D721Med (cell line): Measurements from ENCODE around the gene PCCB.
"Not testable (repeated sequence)": the region's sequence is repeated elsewhere in the genome, so short reads cannot be mapped to it uniquely, and the experiment has no call there.

Source experiments
- DNase-seq: peaks from one replicate; pipeline ENCODE4 v3.0.0; 2011; ENCODE audit warnings: low spot score; ENCODE audit not compliant: insufficient read length
- FAIRE-seq: peaks from 2 replicates; lab custom pipeline; 2011; peaks lifted over from hg19 to GRCh38; lab: Jason Lieb, UNC
- TF ChIP-seq, protein P1 (sequence below): IDR thresholded peaks from 2 replicates; pipeline ENCODE4 v1.5.1; 2012; ENCODE audit warnings: mild to moderate bottlenecking, control low read depth; ENCODE audit not compliant: insufficient read depth; ENCODE audit errors: missing control alignments

PCCB gene

DNA sequence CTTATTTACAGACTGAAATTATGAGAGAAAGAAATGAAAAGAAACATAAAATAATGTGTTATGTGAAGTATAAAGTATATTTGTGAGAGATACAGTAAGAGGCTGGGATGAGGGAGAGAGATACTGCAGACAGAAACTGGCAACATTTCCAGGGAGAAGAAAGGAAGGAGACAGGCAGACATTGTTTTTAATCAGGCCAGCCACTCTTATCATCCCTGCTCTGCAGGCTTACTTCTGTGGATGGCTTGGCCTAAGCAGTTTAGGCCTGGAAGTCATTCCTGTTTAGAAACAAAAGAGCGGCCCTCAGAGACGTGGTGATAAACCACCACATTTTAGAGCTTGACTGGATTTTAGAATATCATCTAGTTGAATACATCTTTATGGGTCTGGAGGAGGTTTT lies 12.4 kb downstream of the PCCB start:
- DNase-seq: no peak
- FAIRE-seq: no peak
- TF ChIP-seq, protein P1, sequence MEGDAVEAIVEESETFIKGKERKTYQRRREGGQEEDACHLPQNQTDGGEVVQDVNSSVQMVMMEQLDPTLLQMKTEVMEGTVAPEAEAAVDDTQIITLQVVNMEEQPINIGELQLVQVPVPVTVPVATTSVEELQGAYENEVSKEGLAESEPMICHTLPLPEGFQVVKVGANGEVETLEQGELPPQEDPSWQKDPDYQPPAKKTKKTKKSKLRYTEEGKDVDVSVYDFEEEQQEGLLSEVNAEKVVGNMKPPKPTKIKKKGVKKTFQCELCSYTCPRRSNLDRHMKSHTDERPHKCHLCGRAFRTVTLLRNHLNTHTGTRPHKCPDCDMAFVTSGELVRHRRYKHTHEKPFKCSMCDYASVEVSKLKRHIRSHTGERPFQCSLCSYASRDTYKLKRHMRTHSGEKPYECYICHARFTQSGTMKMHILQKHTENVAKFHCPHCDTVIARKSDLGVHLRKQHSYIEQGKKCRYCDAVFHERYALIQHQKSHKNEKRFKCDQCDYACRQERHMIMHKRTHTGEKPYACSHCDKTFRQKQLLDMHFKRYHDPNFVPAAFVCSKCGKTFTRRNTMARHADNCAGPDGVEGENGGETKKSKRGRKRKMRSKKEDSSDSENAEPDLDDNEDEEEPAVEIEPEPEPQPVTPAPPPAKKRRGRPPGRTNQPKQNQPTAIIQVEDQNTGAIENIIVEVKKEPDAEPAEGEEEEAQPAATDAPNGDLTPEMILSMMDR: no peak

DNA sequence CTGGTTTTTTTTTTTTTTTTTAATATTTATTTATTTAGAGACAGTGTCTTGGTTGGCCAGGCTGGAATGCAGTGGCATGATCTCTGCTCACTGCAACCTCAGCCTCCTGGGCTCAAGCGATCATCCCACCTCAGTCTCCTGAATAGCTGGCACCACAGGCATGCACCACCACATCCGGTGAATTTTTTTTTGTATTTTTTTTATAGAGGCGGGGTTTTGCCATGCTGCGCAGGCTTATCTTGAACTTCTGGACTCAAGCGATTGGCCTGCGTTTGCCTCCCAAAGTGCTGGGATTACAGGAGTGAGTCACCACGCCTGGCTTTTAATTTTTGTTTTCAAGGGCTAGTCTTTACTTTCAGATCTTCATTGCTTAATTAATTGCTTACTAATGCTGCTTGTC lies 13.1 kb downstream of the PCCB start:
- DNase-seq: no peak
- no peak for FAIRE-seq
- TF ChIP-seq, protein P1: no peak

DNA sequence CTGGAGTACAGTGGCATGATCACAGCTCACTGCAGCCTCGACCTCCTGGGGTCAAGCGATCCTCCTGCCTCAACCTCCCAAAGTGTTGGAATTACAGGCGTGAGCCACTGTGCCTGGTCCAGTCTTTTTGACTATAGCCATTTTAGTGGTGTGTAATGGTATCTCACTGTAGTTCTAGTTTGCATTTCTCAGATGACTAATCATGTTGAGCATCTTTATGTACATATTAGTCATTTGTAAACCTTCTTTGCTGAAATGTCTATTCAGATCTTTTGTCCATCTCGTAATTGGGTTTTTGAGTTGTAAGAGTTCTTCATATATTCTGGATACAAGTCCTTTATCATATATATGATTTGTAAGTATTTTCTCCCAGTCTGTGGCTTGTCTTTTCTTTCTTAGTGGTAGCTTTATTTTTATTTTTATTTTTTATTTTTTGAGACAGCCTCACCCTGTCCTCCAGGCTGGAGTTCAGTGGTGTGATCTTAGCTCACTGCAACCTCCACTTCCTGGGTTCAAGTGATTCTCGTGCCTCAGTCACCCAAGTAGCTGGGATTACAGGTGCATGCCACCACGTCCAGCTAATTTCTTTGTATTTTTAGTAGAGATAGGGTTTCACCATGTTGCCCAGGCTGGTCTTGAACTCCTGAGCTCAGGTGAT lies 16.5 kb downstream of the PCCB start:
- not testable (repeated sequence) for DNase-seq

DNA sequence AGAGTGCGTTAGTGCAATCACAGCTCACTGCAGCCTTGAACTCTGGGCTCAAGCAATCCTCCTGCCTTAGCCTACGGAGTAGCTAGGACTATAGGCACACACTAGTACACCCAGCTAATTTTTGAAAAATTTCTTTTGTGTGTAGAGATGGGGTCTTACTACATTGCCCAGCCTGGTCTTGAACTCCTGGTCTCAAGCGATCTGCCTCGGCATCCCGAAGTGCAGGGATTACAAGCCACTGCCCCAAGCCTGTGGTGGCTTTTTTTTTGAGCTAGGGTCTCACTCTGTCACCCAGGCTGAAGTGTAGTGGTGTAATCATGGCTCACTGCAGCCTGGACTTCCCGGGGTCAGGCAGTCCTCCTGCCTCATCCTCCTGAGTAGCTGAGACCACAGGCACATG lies 17.1 kb downstream of the PCCB start:
- TF ChIP-seq, protein P1: no peak
- DNase-seq (no peak), FAIRE-seq (no peak)

More for the DNA sequence above, 16.5 kb downstream of the PCCB start:
- FAIRE-seq: not testable (repeated sequence)

DNA sequence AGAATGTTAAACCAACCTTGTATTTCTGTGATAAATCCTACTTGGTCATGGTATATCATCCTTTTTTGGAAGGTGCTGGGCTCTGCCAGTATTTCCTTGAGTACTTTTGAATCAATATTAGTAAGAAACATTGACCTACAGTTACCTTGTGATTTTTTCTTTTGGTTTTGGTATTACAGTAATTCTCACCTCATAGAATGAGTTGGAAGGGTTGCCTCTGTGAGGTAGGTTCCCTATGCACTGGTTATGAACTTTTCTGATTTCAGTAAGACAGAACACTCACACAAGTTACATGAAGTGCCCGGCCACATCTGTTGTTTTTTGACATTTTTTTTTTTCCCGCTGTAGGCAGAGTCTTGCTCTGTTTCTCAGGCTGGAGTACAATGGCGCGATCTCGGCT lies 20.0 kb downstream of the PCCB start:
- no peak for FAIRE-seq
- TF ChIP-seq, protein P1: no peak
- DNase-seq: no peak

DNA sequence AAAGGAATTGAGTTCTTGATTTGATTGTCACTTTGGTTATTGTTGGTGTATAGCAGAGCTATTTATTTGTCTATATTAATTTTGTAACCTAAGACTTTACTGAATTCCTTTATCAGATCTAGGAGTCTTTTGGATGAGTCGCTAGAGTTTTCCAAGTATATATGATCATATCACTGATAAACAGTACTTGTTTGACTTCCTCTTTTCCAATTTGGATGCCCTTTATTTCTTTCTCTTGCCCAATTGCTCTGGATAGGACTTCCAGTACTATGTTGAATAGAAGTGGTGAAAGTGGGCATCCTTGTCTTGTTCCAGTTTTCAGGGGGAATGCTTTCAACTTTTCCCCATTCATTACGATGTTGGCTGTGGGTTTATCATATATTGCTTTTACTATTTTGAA lies 21.5 kb downstream of the PCCB start:
- DNase-seq, FAIRE-seq: not testable (repeated sequence)

DNA sequence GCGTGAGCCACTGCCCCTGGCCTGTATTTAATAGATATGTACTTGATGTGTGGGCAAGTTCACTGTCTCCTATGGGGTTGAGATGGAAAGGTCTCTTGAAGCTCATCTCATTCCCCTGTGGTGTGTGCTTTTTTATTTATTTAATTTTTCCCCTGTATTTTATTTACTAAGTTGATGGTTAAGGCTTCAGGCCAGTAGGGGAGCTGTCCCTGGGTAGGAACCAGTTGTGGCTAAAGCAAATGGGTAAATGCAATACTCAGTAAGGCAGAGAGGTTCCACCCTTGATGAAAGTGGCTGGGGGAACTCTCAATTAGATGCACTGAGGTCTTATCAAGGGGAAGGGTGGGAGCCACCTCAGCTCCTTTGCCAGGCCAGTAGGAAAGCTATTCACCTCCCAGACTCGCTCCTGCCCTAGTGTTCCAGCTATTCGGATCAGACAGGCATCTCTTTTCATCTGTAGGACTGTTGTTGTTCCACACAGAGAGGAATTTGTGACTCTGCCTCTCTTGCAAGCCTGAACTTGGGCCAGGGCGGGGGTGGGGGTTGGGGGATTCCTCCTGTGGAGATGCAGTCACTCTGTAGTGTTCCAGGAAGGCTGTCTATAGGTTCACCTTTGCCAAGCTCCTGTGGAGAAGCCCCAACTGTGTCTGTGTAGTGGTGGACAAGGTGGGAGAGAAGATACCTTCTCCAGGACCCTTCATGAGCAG lies 26.1 kb downstream of the PCCB start:
- FAIRE-seq (no peak), DNase-seq (no peak)
- TF ChIP-seq, protein P1: no peak

DNA sequence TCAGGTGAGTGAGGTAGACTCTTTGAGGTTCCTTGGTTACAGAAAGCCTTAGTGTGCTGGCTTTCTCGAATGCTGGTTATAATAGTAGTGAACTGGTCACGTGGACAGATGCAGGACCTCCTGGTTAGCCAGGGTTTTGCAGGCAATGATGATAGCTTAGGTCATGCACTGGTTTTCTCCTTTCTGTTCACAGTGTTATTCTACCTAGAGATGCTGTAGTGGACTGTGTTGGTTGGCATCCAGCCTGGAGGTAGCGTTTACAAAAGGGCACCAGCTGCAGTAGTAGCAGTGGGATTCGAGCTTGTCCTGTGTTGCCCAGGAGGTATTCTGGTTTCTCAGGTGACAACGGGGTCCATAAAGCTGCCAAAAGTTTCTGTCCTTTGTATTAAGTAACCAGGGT lies 27.0 kb downstream of the PCCB start:
- FAIRE-seq (no peak), DNase-seq (no peak)
- TF ChIP-seq, protein P1: no peak
